WTC11 (cell line): Measurements from ENCODE around the gene SEC24B. TPM values are rescaled to one million over a fixed set of nuclear protein-coding genes. Genes with fewer than 3 reads are reported as not detected.

Experiments
- ATAC-seq: fragments of 200-7000 bp; cut with Tn5 transposase; 2 replicates; pipeline ENCODE4 v1.10.0; 2021; ENCODE audit warnings: mild to moderate bottlenecking, moderate library complexity
- CTCF ChIA-PET: fragments of 300-600 bp; sonication (Branson Sonifier 250); formaldehyde crosslinking; loops from one replicate; lab custom pipeline; 2021; ENCODE audit warnings: antibody characterized with exemption; lab: Charles Lee
- POLR2A ChIA-PET: fragments of 350-600 bp; sonication (Branson Sonifier 250); formaldehyde crosslinking; loops from one replicate; lab custom pipeline; 2021; ENCODE audit warnings: antibody characterized with exemption; lab: Charles Lee
- DNase-seq: peaks from one replicate; pipeline ENCODE4 v3.0.0; 2021; ENCODE audit warnings: low spot score
- H3K27ac Mint-ChIP-seq: 2 replicates; pipeline ENCODE4 v1.8.0; 2021; ENCODE audit warnings: mixed read lengths
- H3K27me3 Mint-ChIP-seq: 2 replicates; pipeline ENCODE4 v1.8.0; 2021; ENCODE audit warnings: low read depth, mild to moderate bottlenecking, moderate library complexity, mixed read lengths
- H3K36me3 Mint-ChIP-seq: 2 replicates; pipeline ENCODE4 v1.8.0; 2021; ENCODE audit warnings: mixed read lengths
- H3K4me1 Mint-ChIP-seq: 2 replicates; pipeline ENCODE4 v1.8.0; 2022; ENCODE audit warnings: mixed read lengths
- H3K4me3 Mint-ChIP-seq: 2 replicates; pipeline ENCODE4 v1.8.0; 2021; ENCODE audit warnings: mild to moderate bottlenecking, moderate library complexity, mixed read lengths
- H3K9me3 Mint-ChIP-seq: 2 replicates; pipeline ENCODE4 v1.8.0; 2021; ENCODE audit warnings: mixed read lengths
- ARID4B ChIP-seq: sonication (generic); formaldehyde crosslinking; IDR thresholded peaks from 2 replicates; pipeline ENCODE4 v1.8.0; 2023; ENCODE audit warnings: missing genetic modification reagents, mild to moderate bottlenecking, borderline replicate concordance
- ATF1 ChIP-seq: sonication (generic); formaldehyde crosslinking; IDR thresholded peaks from 2 replicates; pipeline ENCODE4 v1.8.1; 2023; ENCODE audit warnings: mild to moderate bottlenecking, moderate library complexity, missing genetic modification reagents
- CTCF ChIP-seq: fragments of 200-600 bp; IDR thresholded peaks from 2 replicates; pipeline ENCODE4 v1.8.0; 2022; ENCODE audit warnings: antibody characterized with exemption
- E2F4 ChIP-seq: sonication (generic); formaldehyde crosslinking; IDR thresholded peaks from 2 replicates; pipeline ENCODE4 v1.8.1; 2022; ENCODE audit warnings: low read depth, mild to moderate bottlenecking, moderate library complexity, missing genetic modification reagents, borderline replicate concordance
- EMX1 ChIP-seq: fragments of 250-450 bp; sonication (Bioruptor Pico); IDR thresholded peaks from 2 replicates; pipeline ENCODE4 v1.8.0; 2021; ENCODE audit warnings: mild to moderate bottlenecking
- GTF2I ChIP-seq: fragments of 250-450 bp; sonication (Bioruptor Pico); conservative IDR thresholded peaks from 2 replicates; pipeline ENCODE4 v1.4.0; 2021; ENCODE audit warnings: mild to moderate bottlenecking
- HMGXB4 ChIP-seq: sonication (generic); formaldehyde crosslinking; IDR thresholded peaks from 2 replicates; pipeline ENCODE4 v1.8.1; 2023; ENCODE audit warnings: mild to moderate bottlenecking, moderate library complexity, missing genetic modification reagents
- JAZF1 ChIP-seq: fragments of 250-450 bp; sonication (Bioruptor Pico); IDR thresholded peaks from 2 replicates; pipeline ENCODE4 v1.9.0; 2021; ENCODE audit warnings: moderate library complexity, mild to moderate bottlenecking, inconsistent platforms
- NFE2L1 ChIP-seq: sonication (generic); formaldehyde crosslinking; IDR thresholded peaks from 2 replicates; pipeline ENCODE4 v1.8.1; 2023; ENCODE audit warnings: missing genetic modification reagents
- NR2C2 ChIP-seq: sonication (generic); formaldehyde crosslinking; IDR thresholded peaks from 2 replicates; pipeline ENCODE4 v1.8.0; 2022; ENCODE audit warnings: mild to moderate bottlenecking, missing genetic modification reagents
- OVOL2 ChIP-seq: fragments of 250-450 bp; sonication (Bioruptor Pico); IDR thresholded peaks from 2 replicates; pipeline ENCODE4 v1.9.0; 2021; ENCODE audit warnings: mild to moderate bottlenecking, borderline replicate concordance
- RORB ChIP-seq: fragments of 250-450 bp; sonication (Bioruptor Pico); IDR thresholded peaks from 2 replicates; pipeline ENCODE4 v1.9.0; 2021; ENCODE audit warnings: mild to moderate bottlenecking
- SMAD3 ChIP-seq: sonication (generic); formaldehyde crosslinking; IDR thresholded peaks from 2 replicates; pipeline ENCODE4 v1.8.0; 2022; ENCODE audit warnings: missing genetic modification reagents, mild to moderate bottlenecking, borderline replicate concordance
- STAT6 ChIP-seq: sonication (generic); formaldehyde crosslinking; conservative IDR thresholded peaks from 2 replicates; pipeline ENCODE4 v1.8.1; 2023; ENCODE audit warnings: mild to moderate bottlenecking, low read depth, missing genetic modification reagents, moderate library complexity
- TEAD4 ChIP-seq: sonication (generic); formaldehyde crosslinking; IDR thresholded peaks from 2 replicates; pipeline ENCODE4 v1.8.0; 2022; ENCODE audit warnings: mild to moderate bottlenecking, missing genetic modification reagents
- USF1 ChIP-seq: sonication (generic); formaldehyde crosslinking; IDR thresholded peaks from 2 replicates; pipeline ENCODE4 v1.8.0; 2022; ENCODE audit warnings: mild to moderate bottlenecking, missing genetic modification reagents
- ZMAT4 ChIP-seq: fragments of 250-450 bp; sonication (Bioruptor Pico); IDR thresholded peaks from 2 replicates; pipeline ENCODE4 v1.9.0; 2021; ENCODE audit warnings: mild to moderate bottlenecking
- ZNF425 ChIP-seq: fragments of 250-450 bp; sonication (Bioruptor Pico); conservative IDR thresholded peaks from 2 replicates; pipeline ENCODE4 v1.9.0; 2021; ENCODE audit warnings: mild to moderate bottlenecking
- total RNA-seq: library from RNA; stranded (reverse); gene quantifications from 3 replicates; pipeline ENCODE4 v1.2.3, GENCODE V29; 2021

Gene SEC24B
- total RNA-seq, 1 experiment from 2014 or later: 24.0 TPM

- Mint-ChIP-seq H3K4me3 (no peak overlapping the region), H3K9me3 (no peaks in the 10 kb centered on the region), H3K36me3 (no peaks in the 10 kb centered on the region), H3K27me3 (no peaks in the 10 kb centered on the region; the same call in 1 of the 2 replicates), H3K4me1 (peaks cover 19% of the 10 kb centered on the region), H3K27ac (peak overlapping the region; percentile 23; the same call in 1 of the 2 replicates)
- CTCF ChIA-PET: interaction anchor here (0.6 kb wide), 1 partner anchor 235 kb away, joined by 3 read pairs; no protein-coding TSS in a partner anchor
- ATAC-seq (no peak), DNase-seq (no peak)
- POLR2A ChIA-PET: no interaction called here
- TF ChIP-seq CTCF (no peak), TEAD4 (CRISPR knock-in tag) (no peak), HMGXB4 (CRISPR knock-in tag) (no peak), STAT6 (CRISPR knock-in tag) (no peak), ATF1 (CRISPR knock-in tag) (no peak), OVOL2 (CRISPR knock-in tag) (no peak), EMX1 (CRISPR knock-in tag) (no peak), RORB (no peak), USF1 (CRISPR knock-in tag) (no peak), GTF2I (CRISPR knock-in tag) (no peak)
Observed at GRCh38 chr4:109424093-109424841, 9.3 kb upstream of the SEC24B start.

GRCh38 chr4:109425405-109425804 lies 8.2 kb upstream of the SEC24B start:
- no peaks in the 10 kb centered on the region; the same call in 1 of the 2 replicates for H3K27me3 Mint-ChIP-seq
- H3K36me3 Mint-ChIP-seq: no peaks in the 10 kb centered on the region
- no peaks in the 10 kb centered on the region for H3K9me3 Mint-ChIP-seq
- no peak overlapping the region for H3K4me3 Mint-ChIP-seq
- H3K4me1 Mint-ChIP-seq: peaks cover 10% of the 10 kb centered on the region
- ChIA-PET POLR2A (interaction anchor here (0.5 kb wide), 1 partner anchor 129 kb away, joined by 3 read pairs; no protein-coding TSS in a partner anchor), CTCF (interaction anchor here (1.0 to 1.2 kb wide), 2 partner anchors 234 to 379 kb away, joined by 3 to 5 read pairs; no protein-coding TSS in a partner anchor)
- DNase-seq (no peak), ATAC-seq (no peak)
- no peak overlapping the region for H3K27ac Mint-ChIP-seq
- no peak for TF ChIP-seq ZMAT4 (CRISPR knock-in tag)
- no peak for TF ChIP-seq SMAD3
- no peak for TF ChIP-seq E2F4 (CRISPR knock-in tag)
- no peak for TF ChIP-seq NFE2L1
- no peak for TF ChIP-seq NR2C2 (CRISPR knock-in tag)
- no peak for TF ChIP-seq TEAD4 (CRISPR knock-in tag)
- no peak for TF ChIP-seq ARID4B (CRISPR knock-in tag)
- no peak for TF ChIP-seq JAZF1
- TF ChIP-seq ZNF425 (CRISPR knock-in tag): no peak
